HUES48 (cell line): ENCODE results near the gene NHS.
A peak's percentile ranks its signal among the peaks of the same experiment; 100 is the strongest.

Experiments
- H3K27ac ChIP-seq: one replicate; pipeline ENCODE4 v1.7.0; 2013; ENCODE audit warnings: low read depth, low read length, inconsistent platforms
- H3K27me3 ChIP-seq: 2 replicates; pipeline ENCODE4 v1.6.1; 2013; ENCODE audit warnings: mild to moderate bottlenecking, low read length; ENCODE audit not compliant: control insufficient read depth, insufficient read depth
- H3K36me3 ChIP-seq: 2 replicates; pipeline ENCODE4 v1.6.1; 2013; ENCODE audit warnings: low read length; ENCODE audit not compliant: control insufficient read depth, insufficient read depth
- H3K4me1 ChIP-seq: 2 replicates; pipeline ENCODE4 v1.6.1; 2013; ENCODE audit warnings: mild to moderate bottlenecking, low read length; ENCODE audit not compliant: control insufficient read depth, insufficient read depth
- H3K4me3 ChIP-seq: 2 replicates; pipeline ENCODE4 v1.5.1; 2013; ENCODE audit warnings: mild to moderate bottlenecking, low read depth, low read length
- H3K9ac ChIP-seq: 2 replicates; pipeline ENCODE4 v1.6.1; 2013; ENCODE audit warnings: mild to moderate bottlenecking, low read depth, low read length, moderate library complexity
- H3K9me3 ChIP-seq: 2 replicates; pipeline ENCODE4 v1.6.1; 2013; ENCODE audit warnings: low read length; ENCODE audit not compliant: control insufficient read depth, insufficient read depth

The NHS gene

GRCh38 chrX:17417372-17417771 lies 42.4 kb downstream of the NHS start:
- H3K9ac ChIP-seq: no peak overlapping the region
- no peaks in the 10 kb centered on the region for H3K9me3 ChIP-seq
- H3K27me3 ChIP-seq: 0 out of 2 replicates have a peak, but pooled peaks cover 5% of the 10 kb centered on the region
- H3K4me1 ChIP-seq: peaks cover 44% of the 10 kb centered on the region
- no peaks in the 10 kb centered on the region for H3K36me3 ChIP-seq
- no peak overlapping the region for H3K27ac ChIP-seq
- no peak overlapping the region for H3K4me3 ChIP-seq

DNA sequence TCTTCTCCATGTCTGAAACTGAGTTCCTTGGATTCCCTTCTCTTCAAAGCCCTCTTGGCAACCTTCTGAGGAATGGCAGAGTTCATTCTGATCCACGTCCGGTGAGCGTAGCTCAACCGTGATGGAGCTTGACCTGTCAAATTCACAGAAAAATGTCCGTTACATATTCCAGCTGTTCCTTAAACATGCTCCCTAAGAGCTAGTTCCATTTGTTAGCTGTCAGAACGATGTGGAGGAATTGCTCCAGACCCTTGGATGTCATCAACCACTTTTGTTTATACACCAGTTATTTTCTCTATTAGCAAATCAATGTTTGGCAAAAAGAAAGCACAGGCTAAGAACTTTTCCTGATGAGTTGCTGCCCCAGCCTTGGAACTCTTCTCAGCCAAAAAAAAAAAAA lies 50.1 kb downstream of the NHS start:
- Histone ChIP-seq H3K9ac (no peak overlapping the region), H3K4me1 (0 out of 2 replicates have a peak, but pooled peaks cover 4% of the 10 kb centered on the region), H3K27ac (no peak overlapping the region), H3K4me3 (no peak overlapping the region), H3K9me3 (no peaks in the 10 kb centered on the region), H3K27me3 (peaks cover 8% of the 10 kb centered on the region; the same call in 1 of the 2 replicates), H3K36me3 (no peaks in the 10 kb centered on the region)

DNA sequence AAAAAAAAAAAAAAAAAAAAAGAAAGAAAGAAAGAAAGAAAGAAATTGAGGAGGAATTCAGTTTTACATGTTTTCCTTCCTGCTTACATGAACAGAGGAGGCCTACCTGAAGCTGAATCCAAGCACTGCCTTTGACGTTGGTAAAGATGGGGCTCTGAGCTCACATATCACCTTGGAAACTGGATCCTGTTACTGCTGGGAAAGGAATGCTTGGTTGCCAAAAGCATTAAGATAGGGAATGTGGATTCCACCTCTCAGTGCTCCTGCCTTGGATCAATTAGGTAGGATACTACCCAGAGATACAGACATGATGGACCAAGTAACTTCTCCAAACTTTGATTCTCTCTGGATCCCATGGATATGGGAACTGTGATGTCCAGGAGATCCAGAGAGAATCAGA lies 50.6 kb downstream of the NHS start:
- H3K9ac ChIP-seq: no peak overlapping the region
- H3K4me3 ChIP-seq: no peak overlapping the region
- H3K27ac ChIP-seq: no peak overlapping the region
- H3K4me1 ChIP-seq: 0 out of 2 replicates have a peak, but pooled peaks cover 4% of the 10 kb centered on the region
- H3K9me3 ChIP-seq: no peaks in the 10 kb centered on the region
- H3K27me3 ChIP-seq: peaks cover 8% of the 10 kb centered on the region; the same call in 1 of the 2 replicates
- no peaks in the 10 kb centered on the region for H3K36me3 ChIP-seq

DNA sequence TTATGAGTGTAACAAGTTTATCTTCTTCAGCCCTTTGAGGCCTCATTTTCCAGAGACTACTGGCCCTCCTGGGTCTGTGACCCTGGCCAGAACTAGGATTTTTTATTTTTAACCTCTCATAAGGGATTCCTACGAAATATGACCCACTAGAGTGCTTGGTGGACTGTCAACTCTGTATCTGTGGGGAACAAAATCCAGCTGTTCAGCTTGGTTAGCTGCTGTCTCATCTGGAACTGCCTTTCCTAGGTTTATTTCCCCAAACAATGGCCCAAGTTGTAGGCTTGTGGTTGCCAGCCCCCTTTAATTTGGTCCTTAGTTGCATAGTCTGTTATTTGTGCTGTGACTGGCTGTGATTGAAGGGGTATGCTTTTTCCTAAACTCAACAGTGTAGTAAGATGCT lies 56.2 kb downstream of the NHS start:
- Histone ChIP-seq H3K9me3 (no peaks in the 10 kb centered on the region), H3K27me3 (peaks cover under 1% of the 10 kb centered on the region; the same call in 1 of the 2 replicates), H3K4me1 (peaks cover 6% of the 10 kb centered on the region; the same call in 1 of the 2 replicates)

DNA sequence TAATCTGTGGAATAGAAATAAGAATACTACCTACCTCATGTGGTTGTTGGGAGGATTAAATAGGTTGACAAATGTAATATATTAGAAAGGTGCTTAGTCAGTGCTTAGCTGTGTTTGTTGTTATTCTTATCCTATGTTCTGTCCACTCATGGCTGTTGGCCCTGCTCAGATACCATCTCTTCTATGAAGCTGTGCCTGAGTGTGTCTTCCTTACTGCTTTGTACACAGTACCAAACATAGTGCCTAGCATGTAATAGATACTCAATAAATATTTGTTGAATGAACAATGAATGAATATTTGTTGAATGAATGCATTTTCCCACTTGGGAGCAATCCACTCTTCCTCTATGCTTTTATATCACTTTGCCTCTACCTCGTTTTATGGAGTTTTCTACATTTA lies 57.2 kb downstream of the NHS start:
- Histone ChIP-seq H3K36me3 (no peaks in the 10 kb centered on the region), H3K27me3 (no peaks in the 10 kb centered on the region; the same call in 1 of the 2 replicates), H3K4me3 (no peak overlapping the region), H3K4me1 (peaks cover 11% of the 10 kb centered on the region; the same call in 1 of the 2 replicates), H3K9me3 (no peaks in the 10 kb centered on the region), H3K27ac (no peak overlapping the region), H3K9ac (no peak overlapping the region)

More for the DNA sequence above, 56.2 kb downstream of the NHS start:
- Histone ChIP-seq H3K9ac (no peak overlapping the region), H3K27ac (no peak overlapping the region), H3K36me3 (no peaks in the 10 kb centered on the region), H3K4me3 (no peak overlapping the region)

GRCh38 chrX:17433965-17434364 lies 59.0 kb downstream of the NHS start:
- no peak overlapping the region for H3K27ac ChIP-seq
- no peaks in the 10 kb centered on the region for H3K27me3 ChIP-seq
- H3K9me3 ChIP-seq: no peaks in the 10 kb centered on the region
- H3K9ac ChIP-seq: no peak overlapping the region
- H3K4me1 ChIP-seq: peaks cover 23% of the 10 kb centered on the region
- H3K36me3 ChIP-seq: no peaks in the 10 kb centered on the region
- no peak overlapping the region for H3K4me3 ChIP-seq

- no peak overlapping the region for H3K4me3 ChIP-seq
- no peaks in the 10 kb centered on the region for H3K36me3 ChIP-seq
- H3K9ac ChIP-seq: no peak overlapping the region
- H3K4me1 ChIP-seq: peaks cover 18% of the 10 kb centered on the region
- H3K27me3 ChIP-seq: no peaks in the 10 kb centered on the region
- H3K9me3 ChIP-seq: no peaks in the 10 kb centered on the region
- peak overlapping the region; percentile 19 for H3K27ac ChIP-seq
These were observed 60.5 kb downstream of the NHS start for GRCh38 chrX:17435476-17435875.

DNA sequence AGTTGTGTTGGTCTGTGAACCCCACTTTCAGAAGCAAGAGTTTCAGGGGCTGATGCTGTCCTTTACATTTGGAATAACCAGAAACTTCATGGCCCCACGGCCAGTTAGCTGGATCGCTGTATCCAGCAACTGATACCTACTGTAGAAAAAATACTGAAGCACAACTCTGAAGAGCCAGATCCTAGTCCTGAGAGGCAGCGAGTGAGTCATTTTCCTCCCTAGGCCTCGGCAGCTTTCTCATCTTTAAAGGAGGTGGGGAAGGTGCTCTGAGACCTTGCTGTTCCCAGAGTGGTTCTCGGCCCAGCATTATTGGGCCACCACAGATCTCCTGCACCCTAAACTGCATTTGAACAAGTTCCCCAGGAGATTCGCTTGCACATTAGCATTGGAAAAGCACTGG lies 63.2 kb downstream of the NHS start:
- Histone ChIP-seq H3K4me1 (peaks cover 18% of the 10 kb centered on the region), H3K27ac (no peak overlapping the region), H3K9me3 (no peaks in the 10 kb centered on the region), H3K27me3 (no peaks in the 10 kb centered on the region), H3K9ac (no peak overlapping the region), H3K36me3 (no peaks in the 10 kb centered on the region), H3K4me3 (no peak overlapping the region)

DNA sequence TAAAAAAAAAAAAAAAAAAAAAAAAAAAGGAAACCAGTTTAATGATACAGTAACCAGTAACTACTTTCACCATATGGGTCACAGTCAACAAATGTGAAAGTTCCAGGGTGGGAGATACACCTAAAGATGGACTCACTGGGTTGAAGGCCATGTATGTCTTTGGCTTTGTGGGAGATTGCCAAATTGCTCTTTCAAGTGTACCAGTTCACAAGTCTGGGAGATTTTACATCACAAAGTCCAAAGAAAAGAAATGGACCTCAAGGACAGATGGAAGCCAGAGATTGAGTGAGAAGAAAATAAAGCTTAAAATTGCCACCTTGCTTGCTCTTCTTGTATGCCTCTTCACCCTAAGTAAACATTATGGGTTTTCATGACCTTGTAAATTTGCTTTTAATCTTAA lies 65.3 kb downstream of the NHS start:
- Histone ChIP-seq H3K27me3 (no peaks in the 10 kb centered on the region), H3K9ac (no peak overlapping the region), H3K4me3 (no peak overlapping the region), H3K4me1 (peaks cover 22% of the 10 kb centered on the region), H3K36me3 (no peaks in the 10 kb centered on the region), H3K27ac (no peak overlapping the region), H3K9me3 (no peaks in the 10 kb centered on the region)

GRCh38 chrX:17440836-17441235 lies 65.8 kb downstream of the NHS start:
- no peaks in the 10 kb centered on the region for H3K27me3 ChIP-seq

GRCh38 chrX:17441965-17442364 lies 67.0 kb downstream of the NHS start:
- no peaks in the 10 kb centered on the region; the same call in 1 of the 2 replicates for H3K27me3 ChIP-seq
- no peaks in the 10 kb centered on the region for H3K36me3 ChIP-seq
- H3K27ac ChIP-seq: no peak overlapping the region
- H3K9me3 ChIP-seq: no peaks in the 10 kb centered on the region
- no peak overlapping the region for H3K4me3 ChIP-seq
- H3K4me1 ChIP-seq: peaks cover 24% of the 10 kb centered on the region
- H3K9ac ChIP-seq: no peak overlapping the region

More at GRCh38 chrX:17440836-17441235, 65.8 kb downstream of the NHS start:
- no peaks in the 10 kb centered on the region for H3K36me3 ChIP-seq
- H3K9ac ChIP-seq: no peak overlapping the region
- H3K4me3 ChIP-seq: no peak overlapping the region
- H3K27ac ChIP-seq: no peak overlapping the region
- peaks cover 28% of the 10 kb centered on the region for H3K4me1 ChIP-seq
- no peaks in the 10 kb centered on the region for H3K9me3 ChIP-seq
